Left lung (tissue), 10 donors: ENCODE measurements around the gene ARHGEF17. TPM values are rescaled to one million over a fixed set of nuclear protein-coding genes. Genes with fewer than 3 reads are reported as not detected.
A peak's percentile ranks its signal among the peaks of the same experiment; 100 is the strongest.

ENCODE experiments used
- ATAC-seq: fragments of 200-7000 bp; cut with Tn5 transposase; one replicate; pipeline ENCODE4 v1.9.1; 2020; ENCODE audit warnings: moderate library complexity
- DNase-seq, 4 donors: peaks; one replicate each; pipeline ENCODE4 v3.0.0-alpha.2; 2013 to 2020
- H3K27ac ChIP-seq, 2 donors: fragments of 200-600 bp; sonication (generic) in 1 of 2; one replicate each; pipeline versions ENCODE4 v1.5.0 to v1.8.0; 2020 to 2021
- H3K27me3 ChIP-seq, 2 donors: fragments of 200-600 bp; sonication (generic) in 1 of 2; one replicate each; pipeline versions ENCODE4 v1.5.0 to v1.8.0; 2020 to 2021
- H3K36me3 ChIP-seq, 2 donors: fragments of 200-600 bp; sonication (generic) in 1 of 2; one replicate each; pipeline versions ENCODE4 v1.5.0 to v1.8.0; 2020 to 2021
- H3K4me1 ChIP-seq, 2 donors: fragments of 200-600 bp; one replicate each; pipeline ENCODE4 v1.8.0; 2021
- H3K4me3 ChIP-seq, 2 donors: fragments of 200-600 bp; sonication (generic) in 1 of 2; one replicate each; pipeline versions ENCODE4 v1.5.0 to v1.8.0; 2020 to 2021; ENCODE audit warnings: mild to moderate bottlenecking in 1 of 2
- H3K9me3 ChIP-seq, 2 donors: fragments of 200-600 bp; sonication (generic) in 1 of 2; one replicate each; pipeline versions ENCODE4 v1.5.0 to v1.8.0; 2020 to 2021
- intact Hi-C, 2 donors: fragments of 100-400 bp; cut with DNase I; formaldehyde crosslinking; loops; one replicate each; pipeline versions ENCODE4 v1.11.2 to v1.14.2; 2022
- polyA plus RNA-seq, 6 donors: library from polyadenylated mRNA; unstranded; fragments of 120-200 nt; gene quantifications; one replicate each; pipeline ENCODE4 v1.2.1, GENCODE V29; 2013; ENCODE audit not compliant: insufficient read length in 6 of 6
- total RNA-seq, 2 donors: library from RNA; stranded (reverse); fragmentation: NEBNext Ultra II Directional; extraction: Animal tissue kit (Norgen Biotek cat#: 25700); gene quantifications; one replicate each; pipeline ENCODE4 v1.2.1, GENCODE V29; 2021
- TF ChIP-seq, protein P1 (sequence below), 2 donors: fragments of 200-600 bp; sonication (generic) in 1 of 2; IDR thresholded peaks; one replicate each; pipeline versions ENCODE4 v1.5.0 to v1.8.0; 2021; ENCODE audit warnings: antibody characterized with exemption in 2 of 2
- donor health status: DM: no; HTN: yes; CAD: no.
- donor health status: DM: no; HTN: no; CAD: no.

The ARHGEF17 gene
- total and polyA plus RNA-seq, 8 donors, result 56.3 to 95.8 (median 82.8) TPM

DNA sequence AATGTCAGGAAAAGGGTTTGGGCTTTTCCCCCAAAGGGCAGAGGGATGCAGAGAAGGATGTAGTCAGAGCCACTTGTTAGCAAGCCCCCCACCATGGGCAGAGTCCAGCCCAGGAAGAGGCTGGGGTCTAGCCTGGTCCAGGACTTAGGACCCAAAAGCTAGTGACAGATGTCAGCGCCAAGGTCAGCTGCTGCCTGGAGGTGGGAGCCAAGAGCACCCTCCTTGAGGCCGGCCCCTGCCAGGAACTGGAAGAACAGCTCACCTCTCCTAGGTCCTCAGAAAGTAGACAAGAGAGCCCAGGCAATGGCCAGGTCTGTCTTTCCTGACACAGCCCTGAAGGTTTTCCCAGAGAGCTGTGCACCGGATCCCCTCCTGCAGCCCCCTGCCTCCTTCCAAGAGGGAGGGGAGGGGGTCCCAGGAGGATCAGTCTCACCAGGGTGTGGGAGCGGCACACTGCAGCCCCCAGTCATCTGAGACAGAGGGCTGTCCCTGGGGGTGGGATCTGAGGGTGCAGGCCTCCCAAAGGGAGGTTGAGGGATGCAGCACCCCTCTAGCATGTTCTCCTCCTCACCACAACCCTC lies 14.6 kb upstream of the ARHGEF17 start:
- Histone ChIP-seq H3K4me3 (no peak overlapping the region), H3K27ac (no peak overlapping the region), H3K4me1 (peaks cover 8 to 31% of the 10 kb centered on the region in 2 donors), H3K36me3 (peaks cover 0 to 7% of the 10 kb centered on the region in 2 donors), H3K27me3 (no peaks in the 10 kb centered on the region), H3K9me3 (no peaks in the 10 kb centered on the region)
- ATAC-seq, result no peak
- intact Hi-C loops, result no loop called here
- TF ChIP-seq, protein P1, sequence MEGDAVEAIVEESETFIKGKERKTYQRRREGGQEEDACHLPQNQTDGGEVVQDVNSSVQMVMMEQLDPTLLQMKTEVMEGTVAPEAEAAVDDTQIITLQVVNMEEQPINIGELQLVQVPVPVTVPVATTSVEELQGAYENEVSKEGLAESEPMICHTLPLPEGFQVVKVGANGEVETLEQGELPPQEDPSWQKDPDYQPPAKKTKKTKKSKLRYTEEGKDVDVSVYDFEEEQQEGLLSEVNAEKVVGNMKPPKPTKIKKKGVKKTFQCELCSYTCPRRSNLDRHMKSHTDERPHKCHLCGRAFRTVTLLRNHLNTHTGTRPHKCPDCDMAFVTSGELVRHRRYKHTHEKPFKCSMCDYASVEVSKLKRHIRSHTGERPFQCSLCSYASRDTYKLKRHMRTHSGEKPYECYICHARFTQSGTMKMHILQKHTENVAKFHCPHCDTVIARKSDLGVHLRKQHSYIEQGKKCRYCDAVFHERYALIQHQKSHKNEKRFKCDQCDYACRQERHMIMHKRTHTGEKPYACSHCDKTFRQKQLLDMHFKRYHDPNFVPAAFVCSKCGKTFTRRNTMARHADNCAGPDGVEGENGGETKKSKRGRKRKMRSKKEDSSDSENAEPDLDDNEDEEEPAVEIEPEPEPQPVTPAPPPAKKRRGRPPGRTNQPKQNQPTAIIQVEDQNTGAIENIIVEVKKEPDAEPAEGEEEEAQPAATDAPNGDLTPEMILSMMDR (IDR thresholded peaks at IDR 0.05), result no peak
- no peak for DNase-seq

- intact Hi-C loops, result no loop called here
Measured at GRCh38 chr11:73294604-73295003, 13.5 kb upstream of the ARHGEF17 start.

DNA sequence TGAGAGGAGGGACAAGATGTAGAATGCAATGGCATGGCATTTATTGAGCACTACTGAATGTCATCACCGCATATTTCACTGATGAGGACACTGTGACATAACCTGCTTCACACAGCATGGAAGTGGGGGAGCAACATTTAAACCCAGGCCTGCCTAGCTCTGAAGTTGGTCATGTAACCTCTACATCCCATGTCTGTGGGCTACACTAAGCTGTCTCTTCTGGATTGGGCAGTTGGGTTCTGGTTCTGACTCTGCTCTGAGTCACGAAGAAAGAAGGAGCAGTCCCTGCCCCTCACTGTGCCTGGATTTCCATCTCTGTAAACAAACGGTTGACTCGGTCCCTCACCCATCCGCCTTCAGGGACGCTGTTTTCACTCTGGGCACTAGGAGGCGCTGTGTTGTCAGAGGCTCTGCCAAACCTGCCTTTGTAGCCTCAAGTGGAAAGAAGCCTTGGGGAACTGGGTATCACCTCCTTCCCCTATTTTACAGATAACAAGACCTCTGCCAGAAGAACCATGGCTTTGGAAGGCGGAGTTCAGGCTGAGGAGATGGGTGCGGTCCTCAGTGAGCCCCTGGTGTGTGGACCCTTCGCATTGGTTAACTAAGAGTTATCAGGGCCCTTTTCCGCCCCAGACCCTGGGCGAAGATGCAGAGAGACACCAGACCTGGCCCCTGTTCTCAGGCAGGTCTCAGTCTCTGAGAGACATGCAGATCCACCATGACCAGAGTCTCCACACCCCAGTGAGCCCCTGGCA lies 12.7 kb upstream of the ARHGEF17 start:
- H3K9me3 ChIP-seq, result no peaks in the 10 kb centered on the region
- no peak overlapping the region for H3K4me3 ChIP-seq
- ATAC-seq (peak; percentile 79), DNase-seq (peak; percentile 47 to 86 (median 62))
- peaks cover 0 to 23% of the 10 kb centered on the region in 2 donors for H3K4me1 ChIP-seq
- peaks cover 0 to 7% of the 10 kb centered on the region in 2 donors for H3K36me3 ChIP-seq
- TF ChIP-seq, protein P1 (IDR thresholded peaks at IDR 0.05), result peak; percentile 86 to 95
- H3K27ac ChIP-seq, result no peak overlapping the region
- intact Hi-C loops, result no loop called here
- no peaks in the 10 kb centered on the region for H3K27me3 ChIP-seq

More at GRCh38 chr11:73294604-73295003, 13.5 kb upstream of the ARHGEF17 start:
- TF ChIP-seq, protein P1 (IDR thresholded peaks at IDR 0.05), result no peak
- ATAC-seq (no peak), DNase-seq (no peak)
- Histone ChIP-seq H3K4me1 (peaks cover 0 to 22% of the 10 kb centered on the region in 2 donors), H3K27me3 (no peaks in the 10 kb centered on the region), H3K36me3 (peaks cover 0 to 7% of the 10 kb centered on the region in 2 donors), H3K4me3 (no peak overlapping the region), H3K9me3 (no peaks in the 10 kb centered on the region), H3K27ac (no peak overlapping the region)

DNA sequence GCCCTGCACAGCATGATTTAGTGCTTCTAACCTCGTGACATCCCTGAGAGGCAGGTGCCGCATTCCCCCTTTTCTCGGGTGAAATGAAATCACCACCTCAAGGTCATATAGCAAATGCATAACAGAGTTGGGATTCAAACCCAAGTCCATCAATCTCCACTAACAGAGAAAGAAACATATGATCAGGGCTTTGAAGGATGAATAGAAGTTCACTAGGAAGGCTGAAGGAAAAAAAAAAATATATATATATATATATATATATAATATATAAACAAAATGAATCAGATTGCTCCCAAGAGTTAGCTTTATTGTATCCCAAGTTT lies 12.1 kb upstream of the ARHGEF17 start:
- ATAC-seq, result no peak
- no peak overlapping the region for H3K4me3 ChIP-seq
- H3K9me3 ChIP-seq, result no peaks in the 10 kb centered on the region
- peaks cover 0 to 7% of the 10 kb centered on the region in 2 donors for H3K36me3 ChIP-seq
- H3K27ac ChIP-seq, result no peak overlapping the region
- H3K4me1 ChIP-seq, result peaks cover 0 to 28% of the 10 kb centered on the region in 2 donors
- DNase-seq, result no peak
- no peaks in the 10 kb centered on the region for H3K27me3 ChIP-seq
- TF ChIP-seq, protein P1 (IDR thresholded peaks at IDR 0.05), result no peak
- intact Hi-C loops, result no loop called here

GRCh38 chr11:73296501-73297230 lies 11.4 kb upstream of the ARHGEF17 start:
- TF ChIP-seq, protein P1 (IDR thresholded peaks at IDR 0.05), result no peak
- H3K9me3 ChIP-seq, result no peaks in the 10 kb centered on the region
- no peak overlapping the region for H3K27ac ChIP-seq
- no peak for ATAC-seq
- no peak overlapping the region for H3K4me3 ChIP-seq
- peak in 1 of 4 donors; percentile 69 for DNase-seq
- H3K4me1 ChIP-seq, result peaks cover 0 to 28% of the 10 kb centered on the region in 2 donors
- no peaks in the 10 kb centered on the region for H3K27me3 ChIP-seq
- intact Hi-C loops, result no loop called here
- H3K36me3 ChIP-seq, result peaks cover 0 to 7% of the 10 kb centered on the region in 2 donors
